Skin epidermis (tissue), 12 donors: ENCODE measurements around the gene UAP1L1.

Experiments
- H3K27ac ChIP-seq, 21 experiments: fragments of 200-600 bp; sonication (generic) in 11 of 21; one replicate each; pipeline ENCODE4 v1.5.0; 2020; ENCODE audit warnings: mild to moderate bottlenecking in 3 of 21, inconsistent platforms in 2 of 21, moderate library complexity in 2 of 21
- H3K4me3 ChIP-seq, 7 experiments: fragments of 200-600 bp; sonication (generic) in 2 of 7; one replicate each; pipeline ENCODE4 v1.5.0; 2020; ENCODE audit warnings: inconsistent platforms in 2 of 7, mild to moderate bottlenecking in 2 of 7, moderate library complexity in 1 of 7

Gene UAP1L1

DNA sequence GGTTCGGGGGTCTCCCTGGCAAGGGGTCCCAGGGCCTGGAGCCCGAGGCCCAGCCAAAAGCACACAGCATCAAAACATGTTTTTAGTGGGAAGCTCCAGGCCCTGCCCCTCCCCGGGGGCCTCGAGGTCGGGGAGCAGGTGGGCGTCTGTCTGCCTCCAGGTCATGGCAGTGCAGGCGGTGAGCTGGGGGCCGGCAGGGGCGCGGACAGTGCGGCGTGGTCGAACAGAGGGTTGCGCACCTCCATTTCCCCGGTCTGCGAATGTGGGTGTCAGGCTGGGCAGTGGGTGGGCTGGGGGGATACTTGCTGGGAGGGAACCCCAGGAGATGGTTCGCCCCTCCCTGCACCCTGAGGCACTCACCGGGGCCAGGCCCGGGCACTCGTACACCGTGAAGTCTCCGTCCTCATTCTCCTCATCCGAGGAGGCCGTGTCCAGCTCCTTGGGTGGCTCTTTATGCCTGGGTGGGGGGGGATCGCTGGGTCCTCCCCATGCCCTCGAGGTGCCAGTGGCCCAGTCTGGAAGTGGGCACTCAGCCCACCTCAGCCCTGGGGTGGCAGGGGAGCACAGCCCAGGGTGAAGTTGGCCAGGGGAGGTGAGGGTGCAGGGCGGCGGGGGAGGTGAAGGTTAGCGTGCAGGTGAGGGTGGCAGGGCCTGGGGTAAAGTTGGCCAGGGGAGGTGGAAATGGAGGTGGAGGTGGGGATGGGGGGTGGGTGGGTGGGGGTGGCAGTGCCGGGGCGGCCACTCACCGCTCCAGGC, 37.5 kb upstream of the UAP1L1 start:
- no peak overlapping the region for H3K4me3 ChIP-seq
- H3K27ac ChIP-seq = no peak overlapping the region

DNA sequence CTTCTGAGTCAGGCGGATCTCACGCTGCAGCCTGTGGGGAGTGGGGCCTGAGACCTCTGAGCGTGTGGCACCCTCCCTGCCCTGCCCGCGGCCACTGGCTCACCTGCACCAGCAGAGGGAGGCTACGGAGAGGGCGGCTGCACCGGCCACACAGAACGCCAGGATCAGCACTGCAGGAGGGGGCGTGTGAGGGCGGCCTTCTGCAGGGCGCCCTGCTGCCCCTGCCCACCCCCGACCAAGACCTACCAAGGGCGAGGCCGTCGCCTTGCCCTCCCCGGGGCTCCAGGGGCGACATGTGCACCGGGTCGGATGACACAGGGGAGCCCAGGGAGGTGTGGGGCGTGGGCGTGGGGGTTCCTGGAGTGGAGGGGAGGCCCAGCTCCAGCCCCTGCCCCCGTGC, 36.7 kb upstream of the UAP1L1 start:
- no peak overlapping the region for H3K4me3 ChIP-seq
- H3K27ac ChIP-seq = peak overlapping the region in 2 of 21 experiments; percentile 34 to 45

DNA sequence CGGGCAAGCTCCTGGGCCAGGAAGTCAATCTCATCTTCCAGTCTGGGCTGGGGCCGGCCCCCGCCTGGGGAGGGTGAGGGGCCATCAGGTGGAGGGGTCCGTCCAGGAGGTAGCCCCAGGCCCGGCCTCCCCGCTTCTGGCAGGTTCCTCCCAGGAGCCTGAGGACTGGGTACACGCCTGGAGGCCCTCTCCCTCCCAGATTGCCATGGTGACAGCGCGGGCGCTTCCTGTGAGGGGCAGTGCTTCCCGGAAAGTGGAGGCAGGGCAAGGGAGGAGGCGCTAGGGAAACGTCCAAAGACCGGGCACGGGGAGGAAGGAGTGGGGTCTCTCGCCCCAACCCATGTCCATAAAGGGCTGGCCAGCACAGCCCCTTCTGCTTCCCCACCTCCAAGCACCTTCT, 36.2 kb upstream of the UAP1L1 start:
- peak overlapping the region in 1 of 21 experiments; percentile 45 for H3K27ac ChIP-seq
- H3K4me3 ChIP-seq = no peak overlapping the region

DNA sequence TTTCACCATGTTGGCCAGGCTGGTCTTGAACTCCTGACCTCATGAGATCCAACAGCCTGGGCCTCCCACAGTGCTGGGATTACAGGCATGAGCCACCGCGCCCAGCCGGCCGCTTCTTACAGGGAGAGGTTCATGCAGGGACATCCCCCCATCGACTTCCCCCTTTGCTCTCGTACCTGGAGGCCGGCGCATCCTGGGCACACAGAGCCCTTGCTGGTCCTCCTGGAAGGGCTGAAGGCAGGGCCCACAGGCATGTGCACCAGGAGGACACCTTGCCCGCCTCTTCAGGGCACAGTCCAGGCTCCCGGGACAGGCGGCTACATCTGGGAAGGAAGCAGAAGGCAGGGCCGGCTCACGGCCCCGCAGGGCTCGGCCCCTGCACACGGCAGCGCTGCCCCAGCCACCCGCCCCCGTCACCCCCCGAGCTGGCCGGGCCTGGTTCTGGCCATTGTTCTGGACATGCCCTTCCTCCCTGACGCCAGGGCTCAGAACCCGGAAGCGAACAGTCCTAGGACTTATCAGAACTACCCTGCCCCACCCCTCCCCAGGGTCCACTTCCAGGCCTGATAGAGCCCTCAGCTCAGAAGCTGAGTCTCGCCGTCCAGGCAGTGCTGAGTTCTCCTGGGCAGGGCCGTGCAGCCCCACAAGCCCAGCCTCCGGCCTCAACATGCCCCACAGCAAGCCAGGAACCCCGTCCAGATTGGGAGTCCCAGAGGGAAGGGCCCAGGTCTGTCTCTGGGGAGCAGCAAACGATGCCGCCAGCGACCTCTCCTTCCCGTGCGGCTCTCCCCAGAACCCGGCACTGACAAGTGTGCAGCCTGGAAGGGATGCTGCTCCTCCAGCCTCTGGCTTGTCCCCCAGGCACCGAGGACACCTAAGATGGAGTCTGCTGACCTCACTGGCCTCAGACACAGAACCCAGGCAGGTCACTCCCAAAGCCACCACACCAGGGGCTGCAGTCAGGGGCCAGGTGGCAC, 34.3 kb upstream of the UAP1L1 start:
- peak overlapping the region in 11 of 21 experiments; percentile 5 to 71 (median 47) for H3K27ac ChIP-seq
- H3K4me3 ChIP-seq = peak overlapping the region in 1 of 7 experiments; percentile 5

DNA sequence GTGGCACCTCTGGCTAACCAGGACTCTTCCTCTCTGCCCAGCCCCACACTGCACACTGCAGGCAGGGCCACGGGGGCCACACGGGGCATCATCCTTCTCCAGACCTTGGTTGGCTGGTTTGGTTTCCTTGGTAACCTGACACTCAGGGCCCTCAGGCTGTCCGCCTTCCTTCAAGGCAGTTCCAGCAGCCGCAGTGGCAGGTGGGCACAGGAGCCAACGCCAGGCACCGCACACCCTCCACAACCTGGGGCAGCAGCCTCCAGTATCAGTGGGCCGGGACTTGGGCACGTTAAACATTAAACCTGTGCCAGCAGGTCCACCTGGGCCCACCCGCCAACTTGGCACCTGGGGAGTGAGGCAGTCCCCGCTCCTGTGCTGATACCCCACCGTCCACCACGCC, 33.3 kb upstream of the UAP1L1 start:
- peak overlapping the region in 11 of 21 experiments; percentile 15 to 71 (median 47) for H3K27ac ChIP-seq

DNA sequence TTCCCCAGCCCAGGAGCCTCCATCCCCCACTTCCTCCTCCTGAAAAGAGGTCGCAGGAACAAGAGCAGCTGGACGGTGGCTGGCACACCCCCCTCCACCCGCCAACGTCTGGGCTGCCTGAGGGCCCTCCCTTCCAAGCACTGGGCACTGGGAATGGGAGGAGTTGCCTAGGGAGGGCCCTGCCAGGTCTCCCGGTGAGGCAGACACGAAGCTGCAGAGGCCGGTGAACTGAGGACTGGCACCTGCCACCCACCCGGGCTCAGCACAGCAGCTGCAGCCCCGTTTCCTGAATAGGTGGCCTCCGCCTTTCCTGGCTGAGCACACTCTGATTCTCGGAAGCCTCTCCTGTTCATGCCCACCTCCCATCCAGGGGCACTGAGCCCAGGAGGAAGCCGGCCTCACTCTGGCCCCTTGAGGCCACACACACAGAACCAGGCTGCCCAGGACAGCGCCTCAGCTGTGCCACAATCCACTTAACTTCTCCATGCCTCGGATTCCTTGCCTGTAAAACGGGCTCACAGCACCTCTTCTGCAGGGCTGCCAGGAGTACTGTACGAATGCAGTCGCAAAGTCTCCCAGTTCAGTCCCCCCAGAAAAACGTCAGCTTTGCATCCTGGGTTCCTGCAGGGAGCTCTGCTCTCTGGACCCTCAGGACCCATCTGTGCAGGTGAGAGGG, 32.7 kb upstream of the UAP1L1 start:
- Histone ChIP-seq H3K27ac (peak overlapping the region in 12 of 21 experiments; percentile 38 to 76 (median 58)), H3K4me3 (peak overlapping the region; percentile 17 to 49 (median 38))

More for the DNA sequence above, 33.3 kb upstream of the UAP1L1 start:
- H3K4me3 ChIP-seq = peak overlapping the region in 1 of 7 experiments; percentile 5

DNA sequence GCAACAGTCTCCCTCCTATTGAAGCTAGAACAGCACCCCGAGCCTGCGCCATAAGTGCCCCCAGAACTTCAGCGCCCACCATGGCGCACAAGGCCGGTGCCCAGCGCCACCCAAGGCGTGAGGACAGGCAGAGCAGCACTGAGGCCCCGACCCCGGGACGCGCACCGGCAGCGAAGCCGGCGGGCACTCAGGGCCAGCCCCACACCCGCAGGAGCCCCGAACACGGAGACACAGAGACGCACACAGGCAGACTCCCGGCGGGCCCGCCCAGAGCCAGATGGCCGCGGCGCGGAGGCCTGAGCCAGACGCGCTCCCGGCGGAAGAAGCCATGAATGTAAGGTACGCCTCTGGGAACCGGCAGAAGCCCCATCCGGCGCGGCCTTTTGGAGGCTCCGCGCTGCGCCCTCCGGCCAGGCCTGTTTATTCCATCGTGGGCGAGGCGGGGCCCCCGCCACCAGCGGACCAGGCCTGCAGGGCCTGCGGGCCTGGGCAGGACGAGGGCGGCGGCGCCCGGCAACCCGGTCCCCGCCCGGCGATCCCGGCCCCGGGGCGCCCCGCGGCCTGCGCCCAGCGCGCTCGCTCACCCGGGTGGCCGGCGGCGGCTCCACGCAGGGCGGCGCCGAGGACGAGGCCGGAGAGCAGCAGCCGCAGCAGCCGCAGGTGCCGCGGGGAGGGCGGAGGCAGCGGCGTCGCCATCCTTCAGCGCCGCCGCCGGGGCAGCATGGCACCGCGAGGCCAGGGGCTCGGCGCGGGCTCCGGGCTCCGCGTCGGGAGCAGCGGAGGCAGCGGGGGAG, 31.8 kb upstream of the UAP1L1 start:
- Histone ChIP-seq H3K27ac (peak overlapping the region in 18 of 21 experiments; percentile 6 to 76 (median 56)), H3K4me3 (peak overlapping the region; percentile 17 to 49 (median 38))

DNA sequence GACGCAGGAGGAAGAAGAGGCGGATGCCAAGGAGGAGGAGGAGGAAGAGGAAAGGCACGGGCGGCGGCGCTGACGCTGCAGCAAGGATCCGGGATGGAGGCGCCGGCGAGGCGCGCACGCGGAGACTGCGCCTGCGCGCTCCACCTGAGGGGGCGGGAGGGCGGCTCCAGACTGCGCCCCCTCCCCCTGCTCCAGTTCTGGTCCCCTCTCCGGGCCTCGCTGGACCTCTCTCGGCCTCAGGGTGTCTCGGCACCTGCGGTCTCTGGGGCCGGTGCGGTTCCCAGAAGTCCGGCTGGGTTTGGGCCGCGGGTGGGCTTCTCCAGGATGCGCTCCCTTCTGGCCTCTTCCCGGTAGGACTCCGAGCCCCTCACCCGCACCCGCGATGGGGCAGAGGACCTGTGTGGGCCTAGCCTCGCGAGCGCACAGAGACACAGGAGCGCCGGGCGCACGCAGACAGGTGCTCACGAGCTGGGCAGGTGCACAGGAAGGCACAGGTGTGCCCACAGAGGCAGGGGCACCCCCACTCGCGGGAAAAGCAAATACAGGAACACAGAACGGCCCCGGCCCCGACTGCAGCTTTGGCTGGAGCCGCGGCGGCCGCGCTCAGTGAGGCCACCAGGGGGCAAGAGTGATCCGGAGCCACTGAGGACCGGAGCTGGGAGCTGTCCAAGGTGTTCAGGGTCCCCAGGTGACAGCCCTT, 31.1 kb upstream of the UAP1L1 start, which contains the start of gene NPDC1:
Gene NPDC1, minus strand, starts transcription at position 90 of the 700 bp plus-strand sequence. CDS start 188 bp downstream, outside the sequence.
- H3K4me3 ChIP-seq = peak within 1 kb of the TSS; percentile 17 to 49 (median 38)
- H3K27ac ChIP-seq = peak within 1 kb of the TSS in 18 of 21 experiments; percentile 6 to 76 (median 56)

DNA sequence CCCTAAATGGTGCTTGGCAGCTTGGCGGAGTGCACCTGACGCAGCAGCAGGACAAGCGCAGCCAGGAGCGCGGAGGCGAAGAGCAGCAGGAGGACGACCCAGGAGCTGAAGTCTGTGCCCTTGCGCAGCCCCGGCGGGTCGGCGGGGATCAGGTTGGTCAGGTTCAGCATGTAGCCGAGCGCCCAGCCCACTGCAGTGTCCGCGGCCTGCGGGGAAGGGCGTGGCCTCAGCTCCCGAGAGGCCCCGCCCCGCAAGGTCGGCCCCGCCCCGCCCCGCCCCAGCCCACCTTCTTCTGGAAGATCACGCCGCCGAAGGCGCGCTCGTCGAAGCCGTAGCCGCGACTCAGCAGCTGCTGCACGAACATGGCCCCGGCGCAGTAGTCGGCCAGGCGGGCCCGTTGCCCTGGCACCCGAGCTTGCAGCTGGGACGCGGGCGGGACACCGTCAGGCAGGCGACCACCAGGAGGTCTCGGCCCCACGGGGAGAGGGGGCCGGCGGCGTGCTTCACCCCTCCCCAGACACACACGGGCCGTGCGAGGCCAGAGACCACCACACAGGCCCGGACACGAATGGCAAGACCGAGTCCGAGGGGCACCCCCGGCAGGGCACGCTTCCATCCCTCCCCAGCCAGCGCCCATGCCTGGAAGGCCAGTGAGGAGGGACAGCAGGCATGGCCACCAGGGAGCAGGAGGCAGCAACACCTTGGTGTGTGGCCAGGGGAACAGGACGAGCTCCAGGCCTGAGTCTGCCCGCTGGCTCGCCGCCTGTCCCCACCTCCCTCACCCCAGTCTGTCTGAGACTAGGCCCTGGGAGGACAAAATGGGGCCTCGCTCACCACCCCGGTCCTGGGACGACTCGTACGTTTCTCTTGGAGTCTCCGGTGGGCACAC, 28.4 kb upstream of the UAP1L1 start:
- H3K27ac ChIP-seq = no peak overlapping the region
- no peak overlapping the region for H3K4me3 ChIP-seq

DNA sequence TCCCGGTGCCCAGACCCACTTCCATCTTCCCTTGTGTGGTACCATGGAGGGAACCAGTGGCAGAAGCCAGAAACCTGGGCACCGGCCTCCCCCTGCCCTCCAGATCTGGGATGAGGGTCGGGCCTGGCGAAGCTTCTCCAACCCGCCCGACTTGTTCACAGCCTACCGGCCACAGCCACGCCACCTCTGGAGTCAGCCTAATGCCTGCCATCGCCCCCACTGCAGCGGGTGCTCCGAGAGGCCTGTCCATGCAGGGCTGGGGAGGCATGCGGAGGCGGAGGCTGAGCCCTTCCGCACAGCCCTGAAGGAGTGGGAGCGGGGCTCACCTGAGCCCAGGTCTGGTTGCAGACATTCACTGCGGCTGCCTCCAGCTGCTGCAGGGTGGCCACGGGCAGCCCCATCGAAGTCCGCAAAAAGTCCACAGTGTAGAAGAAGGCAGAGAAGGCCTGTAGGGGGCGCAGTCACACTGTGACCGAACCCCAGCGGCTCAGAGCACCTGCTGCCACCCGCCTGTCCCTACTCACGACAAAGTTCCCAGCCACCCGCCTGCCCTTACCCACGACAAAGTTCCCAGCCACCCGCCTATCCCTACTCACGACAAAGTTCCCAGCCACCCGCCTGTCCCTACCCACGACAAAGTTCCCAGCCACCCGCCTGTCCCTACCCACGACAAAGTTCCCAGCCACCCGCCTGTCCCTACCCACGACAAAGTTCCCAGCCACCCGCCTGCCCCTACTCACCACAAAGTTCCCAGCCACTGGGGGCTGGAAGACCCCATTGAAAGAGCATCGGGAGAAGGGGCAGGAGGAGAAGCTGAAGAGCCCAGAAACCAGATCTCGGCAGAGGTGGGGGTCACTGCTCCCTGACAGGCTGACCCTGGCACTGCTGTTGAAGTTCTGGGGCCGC, 27.5 kb upstream of the UAP1L1 start:
- no peak overlapping the region for H3K4me3 ChIP-seq

DNA sequence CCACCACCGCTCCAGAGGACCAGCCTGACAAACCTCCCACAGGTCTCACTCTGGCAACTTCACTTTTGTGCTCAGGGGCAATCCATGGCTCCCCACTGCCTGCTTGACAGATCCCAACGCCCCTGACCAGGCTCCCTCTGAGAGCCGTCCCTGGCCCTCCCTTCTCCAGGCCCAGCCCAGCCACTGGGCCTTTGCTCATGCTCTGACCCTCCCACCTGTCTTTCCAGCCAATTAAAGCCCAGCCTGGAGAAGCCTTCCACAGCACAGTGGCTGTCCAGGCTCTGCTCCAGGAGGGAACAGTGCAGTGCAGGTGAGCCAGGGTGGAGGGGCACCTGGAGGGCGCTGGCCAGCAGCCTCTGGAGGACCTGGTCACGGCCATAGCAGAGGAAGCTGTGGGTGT, 26.7 kb upstream of the UAP1L1 start:
- Histone ChIP-seq H3K27ac (no peak overlapping the region), H3K4me3 (no peak overlapping the region)

More for the DNA sequence above, 27.5 kb upstream of the UAP1L1 start:
- no peak overlapping the region for H3K27ac ChIP-seq

DNA sequence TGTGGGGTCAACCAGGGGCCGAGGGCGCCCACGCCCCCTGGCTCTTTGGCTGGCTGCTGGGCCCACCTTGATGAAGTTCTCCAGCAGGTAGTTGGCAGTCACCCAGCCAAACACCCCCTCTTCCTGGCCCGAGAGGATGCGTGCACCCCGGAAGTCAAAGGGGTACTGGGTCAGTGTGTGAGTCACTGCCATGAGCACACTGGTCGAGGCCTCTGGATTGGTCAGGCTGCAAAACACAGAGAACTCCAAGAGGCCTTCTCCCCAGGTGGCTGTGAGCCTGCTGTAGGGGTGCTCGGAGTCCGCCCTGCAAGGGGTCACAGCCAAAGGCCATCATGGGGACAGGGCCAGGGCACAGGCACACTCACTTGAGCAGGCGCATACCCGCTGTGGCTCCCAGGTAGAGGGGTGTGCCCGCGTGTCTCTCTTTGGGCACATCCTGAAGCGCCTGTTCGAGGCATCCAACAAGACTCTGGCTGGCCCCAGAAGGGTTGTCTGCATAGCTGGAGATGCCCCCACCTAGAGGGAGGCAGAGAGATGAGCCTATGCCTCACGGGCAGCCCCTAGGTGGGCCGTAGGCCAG, 26.1 kb upstream of the UAP1L1 start:
- no peak overlapping the region for H3K27ac ChIP-seq
- no peak overlapping the region for H3K4me3 ChIP-seq

DNA sequence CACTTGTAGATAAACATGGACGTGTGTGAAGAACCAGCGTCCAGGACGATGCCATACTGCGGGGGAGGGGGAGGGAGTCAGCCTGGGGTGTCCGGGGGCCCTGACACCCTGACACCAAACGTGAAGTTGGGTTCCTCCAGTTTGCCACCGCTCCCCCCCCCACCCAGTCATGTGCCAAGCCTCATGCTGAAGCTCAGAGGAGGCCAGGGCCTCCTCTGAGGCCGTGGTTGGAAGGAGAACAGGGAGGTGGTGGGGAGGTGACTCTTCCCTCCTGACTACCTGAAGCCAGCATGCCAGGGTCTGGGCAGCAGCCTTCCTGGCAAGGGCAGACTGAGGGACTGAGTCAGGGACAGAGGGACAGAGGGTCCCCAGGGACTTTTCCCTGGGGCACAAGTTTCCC, 25.0 kb upstream of the UAP1L1 start:
- no peak overlapping the region for H3K27ac ChIP-seq
- no peak overlapping the region for H3K4me3 ChIP-seq

DNA sequence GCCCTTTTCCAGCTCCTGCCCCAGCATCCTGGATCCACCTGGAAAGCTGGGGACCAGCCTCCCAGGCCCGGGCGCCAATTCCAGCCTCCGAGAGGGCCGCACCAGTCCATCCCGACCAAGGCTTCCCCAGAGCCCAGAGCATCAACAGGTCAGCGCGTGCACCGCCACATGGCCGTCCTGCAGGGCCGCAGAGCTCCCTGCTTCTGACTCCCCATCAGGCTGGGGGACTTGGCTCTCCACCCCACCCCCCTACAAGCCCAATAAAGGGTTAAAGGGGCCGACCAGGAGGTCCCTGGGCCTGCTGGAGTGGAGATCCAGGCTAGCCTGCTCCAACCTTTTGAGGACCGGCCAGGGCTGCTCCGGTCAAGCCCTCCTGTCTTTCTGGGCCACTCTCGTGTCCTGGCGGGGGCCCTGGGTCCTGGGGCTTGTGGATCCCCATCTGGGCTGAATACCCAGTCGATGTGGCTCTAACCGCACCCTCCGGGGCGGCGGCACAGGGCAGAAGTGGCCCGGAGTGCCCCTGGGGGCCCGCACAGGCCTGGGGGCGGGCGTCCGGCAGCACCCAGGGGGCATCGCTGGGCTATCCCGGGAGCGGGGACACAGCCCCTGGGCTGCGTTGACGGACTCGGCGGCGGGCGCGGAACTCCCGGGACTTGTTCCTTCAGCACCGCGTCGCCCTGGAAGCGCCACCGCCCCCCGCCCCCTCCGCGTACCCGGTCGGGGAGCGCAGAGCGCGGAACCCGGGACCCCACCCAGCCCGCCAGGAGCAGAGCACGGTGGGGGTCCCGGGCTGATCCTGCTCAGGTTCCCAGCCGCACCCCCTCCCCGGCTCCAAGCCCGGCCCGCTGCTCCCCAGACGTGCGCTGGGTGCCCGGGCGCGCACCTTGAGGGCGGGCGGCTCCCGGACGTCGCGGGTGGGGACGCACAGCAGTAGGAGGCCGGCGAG, 24.0 kb upstream of the UAP1L1 start:
- Histone ChIP-seq H3K27ac (peak overlapping the region in 6 of 21 experiments; percentile 16 to 57 (median 38)), H3K4me3 (peak overlapping the region; percentile 17 to 58 (median 28))
